Heart right ventricle (tissue), 16 donors: ENCODE measurements around the gene TAGAP. TPM values are rescaled to one million over a fixed set of nuclear protein-coding genes. Genes with fewer than 3 reads are reported as not detected.

Source experiments
- ATAC-seq, 8 donors: fragments of 200-7000 bp; cut with Tn5 transposase; one replicate each; pipeline ENCODE4 v1.9.1; 2020; ENCODE audit warnings: mild to moderate bottlenecking in 8 of 8, moderate library complexity in 8 of 8, moderate number of reproducible peaks in 1 of 8
- DNase-seq, 2 donors: peaks; one replicate each; pipeline ENCODE4 v3.0.0-alpha.2; 2020
- H3K27ac ChIP-seq, 10 donors: fragments of 200-600 bp; sonication (generic) in 2 of 10; one replicate each; pipeline versions ENCODE4 v1.5.0 to v1.8.0; 2020 to 2022; ENCODE audit warnings: mild to moderate bottlenecking in 3 of 10
- H3K27me3 ChIP-seq, 7 donors: fragments of 200-600 bp; one replicate each; pipeline ENCODE4 v1.8.0; 2021 to 2022; ENCODE audit warnings: mild to moderate bottlenecking in 2 of 7
- H3K36me3 ChIP-seq, 9 donors: fragments of 200-600 bp; sonication (generic) in 1 of 9; one replicate each; pipeline versions ENCODE4 v1.5.0 to v1.8.0; 2020 to 2022; ENCODE audit warnings: mild to moderate bottlenecking in 2 of 9
- H3K4me1 ChIP-seq, 9 donors: fragments of 200-600 bp; sonication (generic) in 1 of 9; one replicate each; pipeline versions ENCODE4 v1.5.0 to v1.8.0; 2020 to 2022; ENCODE audit warnings: mild to moderate bottlenecking in 4 of 9
- H3K4me3 ChIP-seq, 10 donors: fragments of 200-600 bp; sonication (generic) in 2 of 10; one replicate each; pipeline versions ENCODE4 v1.5.0 to v1.8.0; 2020 to 2022; ENCODE audit warnings: mild to moderate bottlenecking in 7 of 10, moderate library complexity in 2 of 10
- H3K9me3 ChIP-seq, 11 donors: fragments of 200-600 bp in 10 of 11; sonication (generic) in 2 of 11; one replicate each; pipeline versions ENCODE4 v1.5.0 to v1.8.0; 2013 to 2022; ENCODE audit warnings: mild to moderate bottlenecking in 2 of 11, control low read depth in 1 of 11, moderate library complexity in 1 of 11
- CTCF ChIP-seq, 9 donors: fragments of 200-600 bp; sonication (generic) in 2 of 9; IDR thresholded peaks; one replicate each; pipeline versions ENCODE4 v1.5.0 to v1.8.0; 2021 to 2022; ENCODE audit warnings: antibody characterized with exemption in 9 of 9, mild to moderate bottlenecking in 5 of 9, moderate library complexity in 1 of 9
- WGBS, 2 donors: extraction: QIAGEN DNeasy Blood & Tissue Kit; methylation state at CpG; one replicate each; pipeline ENCODE4 v1.1.7; 2013; ENCODE audit warnings: inconsistent platforms in 1 of 2; 5-methylcytosine and 5-hydroxymethylcytosine counted together
- intact Hi-C, 10 donors: fragments of 100-400 bp; cut with DNase I; formaldehyde crosslinking; loops; one replicate each; pipeline versions ENCODE4 v1.11.1 to v1.14.2; 2022
- polyA plus RNA-seq, 2 donors: library from polyadenylated mRNA; stranded (reverse); fragments of 200-250 nt; gene quantifications; one replicate each; pipeline ENCODE4 v1.2.3, GENCODE V29; 2013
- total RNA-seq, 10 donors: library from RNA; stranded (reverse); fragmentation: NEBNext Ultra II Directional in 3 of 10; extraction: Animal tissue kit (Norgen Biotek cat#: 25700) in 3 of 10; gene quantifications; one replicate each; pipeline versions ENCODE4 v1.2.1 to v1.2.4, GENCODE V29; 2021 to 2023
- donor health status: Arrhythmogenic right ventricular cardiomyopathy.
- donor health status: ischemic (EF 13 %, LVEDD 7.1; RV severe dilation, severe dysfunction).
- donor health status: healthy with polysubstance abuse.
- donor health status: DM: no; HTN: yes; CAD: no.
- donor health status: DM: no; HTN: no; CAD: no.
- donor health status: ischemic (EF 25% LVEDD 6.9; RV normal size, moderate dysfunction).
- donor health status: ischemic (EF 25% LVEDD 5.7; RV mildly dilated, moderate dysfunction).
- donor health status: healthy.
- donor health status: DM: yes; HTN: yes; CAD: no.
- donor health status: Ischemic cardiomyopathy.
- donor health status: ischemic (EF 35%, LVEDD 5.7; RV mildly dilated, moderate dysfunction).
- donor health status: nonischemic (EF 11% LVEDD 7.7; RV severe dilation, severe dysfunction).
- donor health status: DM: yes; HTN: yes; CAD: no.
- donor health status: PGD.
- donor health status: ischemic (EF 29% LVEDD 5.4; RV normal size, mild dysfunction).
- donor health status: nonischemic (EF 23%, LVEDD 6.1; RV moderate dilation, normal function).

Gene TAGAP
- total and polyA plus RNA-seq, 12 donors: 0.28 to 6.5 (median 0.80) TPM

GRCh38 chr6:159074876-159075275, 30.1 kb upstream of the TAGAP start:
- H3K4me1 ChIP-seq: peaks cover 0 to 11% (median 0%) of the 10 kb centered on the region in 9 donors
- H3K4me3 ChIP-seq: no peak overlapping the region
- intact Hi-C loops: no loop called here
- TF ChIP-seq CTCF (IDR thresholded peaks at IDR 0.05): no peak
- no peaks in the 10 kb centered on the region for H3K9me3 ChIP-seq
- H3K27me3 ChIP-seq: peaks cover 0 to 64% (median 35%) of the 10 kb centered on the region in 7 donors
- 34 to 37% methylated on average over 2 of the region's 2 CpGs for WGBS, 2 donors
- H3K36me3 ChIP-seq: no peaks in the 10 kb centered on the region
- no peak for ATAC-seq
- no peak overlapping the region for H3K27ac ChIP-seq
- no peak for DNase-seq

- Histone ChIP-seq H3K4me1 (peaks cover 0 to 11% (median 0%) of the 10 kb centered on the region in 9 donors), H3K9me3 (no peaks in the 10 kb centered on the region), H3K36me3 (no peaks in the 10 kb centered on the region), H3K27ac (no peak overlapping the region), H3K4me3 (peak overlapping the region in 6 of 10 donors; percentile 22 to 32 (median 26)), H3K27me3 (peaks cover 0 to 70% (median 34%) of the 10 kb centered on the region in 7 donors)
- no peak for TF ChIP-seq CTCF (IDR thresholded peaks at IDR 0.05)
- WGBS, 2 donors: 19 to 30% methylated on average over 3 of the region's 3 CpGs
- DNase-seq (no peak), ATAC-seq (peak in 6 of 8 donors; percentile 42 to 68 (median 62))
- intact Hi-C loops: no loop called here
Observed at GRCh38 chr6:159074120-159074684, 29.4 kb upstream of the TAGAP start.

- intact Hi-C loops: no loop called here
- Histone ChIP-seq H3K27ac (no peak overlapping the region), H3K27me3 (peaks cover 0 to 68% (median 35%) of the 10 kb centered on the region in 7 donors), H3K4me3 (no peak overlapping the region), H3K4me1 (peaks cover 0 to 21% (median 0%) of the 10 kb centered on the region in 9 donors), H3K36me3 (no peaks in the 10 kb centered on the region), H3K9me3 (no peaks in the 10 kb centered on the region)
- no peak for ATAC-seq
- DNase-seq: no peak
- WGBS, 2 donors: 81 to 82% methylated on average over 7 of the region's 7 CpGs
- no peak for TF ChIP-seq CTCF (IDR thresholded peaks at IDR 0.05)
Observed at GRCh38 chr6:159071843-159072769, 27.3 kb upstream of the TAGAP start.

- 31 to 38% methylated on average over 17 of the region's 17 CpGs for WGBS, 2 donors
- ATAC-seq (peak in 1 of 8 donors; percentile 44), DNase-seq (no peak)
- H3K27ac ChIP-seq: peak overlapping the region in 1 of 10 donors; percentile 13
- H3K27me3 ChIP-seq: peaks cover 0 to 59% (median 33%) of the 10 kb centered on the region in 7 donors
- H3K9me3 ChIP-seq: no peaks in the 10 kb centered on the region
- H3K4me1 ChIP-seq: peaks cover 0 to 15% (median 0%) of the 10 kb centered on the region in 9 donors
- no peaks in the 10 kb centered on the region for H3K36me3 ChIP-seq
- TF ChIP-seq CTCF (IDR thresholded peaks at IDR 0.05): no peak
- no peak overlapping the region for H3K4me3 ChIP-seq
- intact Hi-C loops: no loop called here
Observed at GRCh38 chr6:159068904-159069578, 24.2 kb upstream of the TAGAP start.
